ENCODE results near the gene FTCD.

GRCh38 chr21:46179708-46180078, 24.3 kb upstream of the FTCD start:
- TF ChIP-seq POLR2A (IDR thresholded peaks at IDR 0.05) = no peak
- TF ChIP-seq, protein P1, sequence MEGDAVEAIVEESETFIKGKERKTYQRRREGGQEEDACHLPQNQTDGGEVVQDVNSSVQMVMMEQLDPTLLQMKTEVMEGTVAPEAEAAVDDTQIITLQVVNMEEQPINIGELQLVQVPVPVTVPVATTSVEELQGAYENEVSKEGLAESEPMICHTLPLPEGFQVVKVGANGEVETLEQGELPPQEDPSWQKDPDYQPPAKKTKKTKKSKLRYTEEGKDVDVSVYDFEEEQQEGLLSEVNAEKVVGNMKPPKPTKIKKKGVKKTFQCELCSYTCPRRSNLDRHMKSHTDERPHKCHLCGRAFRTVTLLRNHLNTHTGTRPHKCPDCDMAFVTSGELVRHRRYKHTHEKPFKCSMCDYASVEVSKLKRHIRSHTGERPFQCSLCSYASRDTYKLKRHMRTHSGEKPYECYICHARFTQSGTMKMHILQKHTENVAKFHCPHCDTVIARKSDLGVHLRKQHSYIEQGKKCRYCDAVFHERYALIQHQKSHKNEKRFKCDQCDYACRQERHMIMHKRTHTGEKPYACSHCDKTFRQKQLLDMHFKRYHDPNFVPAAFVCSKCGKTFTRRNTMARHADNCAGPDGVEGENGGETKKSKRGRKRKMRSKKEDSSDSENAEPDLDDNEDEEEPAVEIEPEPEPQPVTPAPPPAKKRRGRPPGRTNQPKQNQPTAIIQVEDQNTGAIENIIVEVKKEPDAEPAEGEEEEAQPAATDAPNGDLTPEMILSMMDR (IDR thresholded peaks at IDR 0.05) = no peak

Measured in uterus (tissue), 2 donors.